ENCODE data around the gene LENG8.
A peak's percentile ranks its signal among the peaks of the same experiment; 100 is the strongest.

LENG8 gene

GRCh38 chr19:54421169-54421516, 27.9 kb upstream of the LENG8 start:
- DNase-seq (ENCODE audit: low read depth, low spot score), result no peak
- H3K4me3 ChIP-seq (ENCODE audit: low read length), result no peak overlapping the region

GRCh38 chr19:54421521-54421920, 27.5 kb upstream of the LENG8 start:
- no peak for DNase-seq (ENCODE audit: low read depth, low spot score)
- no peak overlapping the region for H3K4me3 ChIP-seq (ENCODE audit: low read length)

- no peak overlapping the region for H3K4me3 ChIP-seq (ENCODE audit: low read length)
- no peak for DNase-seq (ENCODE audit: low read depth, low spot score)
Measured at GRCh38 chr19:54422136-54422535, 26.9 kb upstream of the LENG8 start.

GRCh38 chr19:54424201-54424600, 24.8 kb upstream of the LENG8 start:
- no peak overlapping the region for H3K4me3 ChIP-seq (ENCODE audit: low read length)
- no peak for DNase-seq (ENCODE audit: low read depth, low spot score)

GRCh38 chr19:54424660-54425381, 24.2 kb upstream of the LENG8 start:
- H3K4me3 ChIP-seq (ENCODE audit: low read length), result no peak overlapping the region
- no peak for DNase-seq (ENCODE audit: low read depth, low spot score)

GRCh38 chr19:54425382-54425723, 23.6 kb upstream of the LENG8 start:
- DNase-seq (ENCODE audit: low read depth, low spot score), result no peak
- no peak overlapping the region for H3K4me3 ChIP-seq (ENCODE audit: low read length)

GRCh38 chr19:54426291-54426931, 22.6 kb upstream of the LENG8 start:
- DNase-seq (ENCODE audit: low read depth, low spot score), result no peak
- no peak overlapping the region for H3K4me3 ChIP-seq (ENCODE audit: low read length)

GRCh38 chr19:54427586-54427985, 21.4 kb upstream of the LENG8 start:
- H3K4me3 ChIP-seq (ENCODE audit: low read length), result no peak overlapping the region

GRCh38 chr19:54428323-54429175, 20.4 kb upstream of the LENG8 start:
- DNase-seq (ENCODE audit: low read depth, low spot score), result no peak
- H3K4me3 ChIP-seq (ENCODE audit: low read length), result no peak overlapping the region

More at GRCh38 chr19:54427586-54427985, 21.4 kb upstream of the LENG8 start:
- no peak for DNase-seq (ENCODE audit: low read depth, low spot score)

GRCh38 chr19:54429176-54429495, 19.9 kb upstream of the LENG8 start:
- no peak for DNase-seq (ENCODE audit: low read depth, low spot score)
- H3K4me3 ChIP-seq (ENCODE audit: low read length), result no peak overlapping the region

- no peak overlapping the region for H3K4me3 ChIP-seq (ENCODE audit: low read length)
- DNase-seq (ENCODE audit: low read depth, low spot score), result no peak
Measured at GRCh38 chr19:54429545-54430227, 19.3 kb upstream of the LENG8 start.

GRCh38 chr19:54430306-54431254, 18.4 kb upstream of the LENG8 start:
- no peak overlapping the region for H3K4me3 ChIP-seq (ENCODE audit: low read length)
- peak; percentile 20 for DNase-seq (ENCODE audit: low read depth, low spot score)

- H3K4me3 ChIP-seq (ENCODE audit: low read length), result no peak overlapping the region
- no peak for DNase-seq (ENCODE audit: low read depth, low spot score)
Measured at GRCh38 chr19:54431255-54431838, 17.7 kb upstream of the LENG8 start.

- H3K4me3 ChIP-seq (ENCODE audit: low read length), result no peak overlapping the region
- no peak for DNase-seq (ENCODE audit: low read depth, low spot score)
Measured at GRCh38 chr19:54432144-54432738, 16.8 kb upstream of the LENG8 start.

GRCh38 chr19:54433697-54434096, 15.3 kb upstream of the LENG8 start:
- H3K4me3 ChIP-seq (ENCODE audit: low read length), result no peak overlapping the region
- DNase-seq (ENCODE audit: low read depth, low spot score), result no peak

- DNase-seq (ENCODE audit: low read depth, low spot score), result no peak
- H3K4me3 ChIP-seq (ENCODE audit: low read length), result no peak overlapping the region
Measured at GRCh38 chr19:54434112-54434872, 14.7 kb upstream of the LENG8 start.

- H3K4me3 ChIP-seq (ENCODE audit: low read length), result no peak overlapping the region
- no peak for DNase-seq (ENCODE audit: low read depth, low spot score)
Measured at GRCh38 chr19:54434873-54435214, 14.2 kb upstream of the LENG8 start.
